Activated CD4-positive, alpha-beta T cell treated with anti-CD3 and anti-CD28 coated beads for 24 hours (primary cell): ENCODE data around the gene KCNK7.

Experiments used
- DNase-seq, 2 donors: peaks; one replicate each; pipeline ENCODE4 v3.0.0-alpha.2; 2020; ENCODE audit warnings: low read depth in 2 of 2

Gene KCNK7

GRCh38 chr11:65627202-65627601 is 31.6 kb upstream of the KCNK7 start:
- no peak for DNase-seq

GRCh38 chr11:65625628-65626342 is 30.2 kb upstream of the KCNK7 start:
- no peak for DNase-seq

GRCh38 chr11:65624931-65625627 is 29.5 kb upstream of the KCNK7 start:
- no peak for DNase-seq

- DNase-seq: no peak
Observed at GRCh38 chr11:65623852-65624616, 28.4 kb upstream of the KCNK7 start.

GRCh38 chr11:65623177-65623576 is 27.6 kb upstream of the KCNK7 start:
- DNase-seq: no peak

GRCh38 chr11:65622011-65622410 is 26.4 kb upstream of the KCNK7 start:
- DNase-seq: no peak

GRCh38 chr11:65621460-65621859 is 25.9 kb upstream of the KCNK7 start:
- no peak for DNase-seq

- no peak for DNase-seq
Observed at GRCh38 chr11:65620666-65621065, 25.1 kb upstream of the KCNK7 start.

GRCh38 chr11:65619281-65619928 is 23.8 kb upstream of the KCNK7 start:
- DNase-seq: no peak

GRCh38 chr11:65618763-65619162 is 23.2 kb upstream of the KCNK7 start:
- no peak for DNase-seq

GRCh38 chr11:65617990-65618751 is 22.6 kb upstream of the KCNK7 start:
- no peak for DNase-seq

- no peak for DNase-seq
Observed at GRCh38 chr11:65617136-65617850, 21.7 kb upstream of the KCNK7 start.

GRCh38 chr11:65616575-65617001 is 21.0 kb upstream of the KCNK7 start:
- DNase-seq: no peak

GRCh38 chr11:65615950-65616574 is 20.5 kb upstream of the KCNK7 start:
- DNase-seq: peak in 1 of 2 donors; percentile 46

- DNase-seq: peak; percentile 99 to 100
Observed at GRCh38 chr11:65615229-65615949, 19.8 kb upstream of the KCNK7 start, which contains the start of gene PCNX3. PCNX3 (plus strand) TSS chr11:65615776; CDS start chr11:65616312, 536 bp downstream.

- no peak for DNase-seq
Observed at GRCh38 chr11:65613091-65613928, 17.7 kb upstream of the KCNK7 start.

GRCh38 chr11:65612691-65613090 is 17.1 kb upstream of the KCNK7 start:
- no peak for DNase-seq
